Vagina (tissue), 2 donors: ENCODE measurements around the gene SLC1A5.

Source experiments
- POLR2A ChIP-seq, 2 donors: fragments of 450-650 bp; IDR thresholded peaks; one replicate each; pipeline ENCODE4 v1.6.1; 2017; ENCODE audit warnings: antibody characterized with exemption in 2 of 2, mild to moderate bottlenecking in 2 of 2, moderate library complexity in 2 of 2
- TF ChIP-seq, protein P1 (sequence below), 3 experiments: fragments of 450-650 bp in 2 of 3; fragments of 200-600 bp in 1 of 3; sonication (generic) in 1 of 3; IDR thresholded peaks; one replicate each; pipeline ENCODE4 v1.5.1; 2017 to 2019; ENCODE audit warnings: antibody characterized with exemption in 3 of 3, mild to moderate bottlenecking in 2 of 3, moderate library complexity in 2 of 3

DNA sequence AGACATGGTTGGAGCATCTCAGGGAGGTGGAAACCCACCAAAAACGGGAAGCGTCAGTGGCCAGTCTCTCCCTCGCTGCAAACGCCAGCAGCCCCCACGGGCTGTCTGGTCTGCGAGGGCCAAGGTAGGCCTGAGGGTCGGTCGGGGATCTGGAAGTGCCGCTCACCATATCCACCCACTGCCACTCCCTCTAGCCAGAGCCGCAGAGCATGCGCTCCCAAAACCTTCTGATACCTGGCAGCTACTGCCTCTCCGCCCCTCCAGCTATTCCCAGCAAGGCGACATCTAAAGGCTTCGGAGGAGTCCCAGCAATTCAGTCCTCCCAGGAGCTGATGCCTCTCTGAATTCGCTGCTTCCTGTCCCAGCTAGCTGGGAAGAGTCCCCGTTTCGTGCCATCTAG, 46.9 kb downstream of the SLC1A5 start:
- TF ChIP-seq, protein P1, sequence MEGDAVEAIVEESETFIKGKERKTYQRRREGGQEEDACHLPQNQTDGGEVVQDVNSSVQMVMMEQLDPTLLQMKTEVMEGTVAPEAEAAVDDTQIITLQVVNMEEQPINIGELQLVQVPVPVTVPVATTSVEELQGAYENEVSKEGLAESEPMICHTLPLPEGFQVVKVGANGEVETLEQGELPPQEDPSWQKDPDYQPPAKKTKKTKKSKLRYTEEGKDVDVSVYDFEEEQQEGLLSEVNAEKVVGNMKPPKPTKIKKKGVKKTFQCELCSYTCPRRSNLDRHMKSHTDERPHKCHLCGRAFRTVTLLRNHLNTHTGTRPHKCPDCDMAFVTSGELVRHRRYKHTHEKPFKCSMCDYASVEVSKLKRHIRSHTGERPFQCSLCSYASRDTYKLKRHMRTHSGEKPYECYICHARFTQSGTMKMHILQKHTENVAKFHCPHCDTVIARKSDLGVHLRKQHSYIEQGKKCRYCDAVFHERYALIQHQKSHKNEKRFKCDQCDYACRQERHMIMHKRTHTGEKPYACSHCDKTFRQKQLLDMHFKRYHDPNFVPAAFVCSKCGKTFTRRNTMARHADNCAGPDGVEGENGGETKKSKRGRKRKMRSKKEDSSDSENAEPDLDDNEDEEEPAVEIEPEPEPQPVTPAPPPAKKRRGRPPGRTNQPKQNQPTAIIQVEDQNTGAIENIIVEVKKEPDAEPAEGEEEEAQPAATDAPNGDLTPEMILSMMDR (IDR thresholded peaks at IDR 0.05) = no peak
- TF ChIP-seq POLR2A (IDR thresholded peaks at IDR 0.05) = no peak
